NK-92 (cell line): ENCODE data around the gene SCMH1.
"Not testable (repeated sequence)": the region's sequence is repeated elsewhere in the genome, so short reads cannot be mapped to it uniquely, and the experiment has no call there.

Experiments used
- DNase-seq: peaks from one replicate; lab custom pipeline; 2025; ENCODE audit not compliant: unreplicated experiment; lab: John Stamatoyannopoulos, UW

The SCMH1 gene

GRCh38 chr1:41215623-41216022 lies 26.5 kb downstream of the SCMH1 start:
- DNase-seq, result no peak

- DNase-seq, result no peak
These were observed 28.8 kb downstream of the SCMH1 start for GRCh38 chr1:41213341-41213740.

DNA sequence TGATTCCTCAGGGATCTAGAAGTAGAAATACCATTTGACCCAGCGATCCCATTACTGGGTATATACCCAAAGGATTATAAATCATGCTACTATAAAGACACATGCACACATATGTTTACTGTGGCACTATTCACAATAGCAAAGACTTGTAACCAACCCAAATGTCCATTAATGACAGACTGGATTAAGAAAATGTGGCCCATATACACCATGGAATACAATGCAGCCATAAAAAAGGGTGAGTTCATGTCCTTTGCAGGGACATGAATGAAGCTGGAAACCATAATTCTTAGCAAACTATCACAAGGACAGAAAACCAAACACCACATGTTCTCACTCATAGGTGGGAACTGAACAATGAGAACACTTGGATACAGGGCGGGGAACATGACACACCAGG lies 30.5 kb downstream of the SCMH1 start:
- DNase-seq, result not testable (repeated sequence)

DNA sequence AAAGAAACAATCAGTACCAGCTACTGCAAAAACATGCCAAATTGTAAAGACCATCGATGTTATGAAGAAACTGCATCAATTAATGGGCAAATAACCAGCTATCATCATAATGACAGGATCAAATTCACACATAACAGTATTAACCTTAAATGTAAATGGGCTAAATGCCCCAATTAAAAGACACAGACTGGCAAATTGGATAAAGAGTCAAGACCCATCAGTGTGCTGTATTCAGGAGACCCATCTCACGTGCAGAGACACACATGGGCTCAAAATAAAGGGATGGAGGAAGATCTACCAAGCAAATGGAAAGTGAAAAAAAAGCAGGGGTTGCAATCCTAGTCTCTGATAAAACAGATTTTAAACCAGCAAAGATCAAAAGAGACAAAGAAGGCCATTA lies 35.1 kb downstream of the SCMH1 start:
- not testable (repeated sequence) for DNase-seq

DNA sequence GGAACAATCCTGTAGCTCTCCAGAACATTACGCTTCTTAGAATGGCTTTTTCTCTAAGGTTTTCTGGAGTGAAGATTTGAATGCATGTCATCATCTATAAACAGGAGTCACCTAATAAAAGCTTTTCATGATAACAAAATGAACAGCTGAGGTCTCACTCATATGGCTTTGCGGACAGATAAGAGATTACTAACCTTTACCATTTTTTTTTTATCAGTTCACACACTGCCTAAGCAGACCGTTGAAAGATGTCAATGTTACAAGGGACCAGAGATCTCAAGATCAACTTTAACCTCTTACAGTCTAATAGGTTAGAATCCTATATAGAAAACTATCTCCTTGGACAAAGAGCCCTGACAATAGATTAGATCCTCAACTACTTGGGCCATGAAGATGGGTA lies 41.4 kb downstream of the SCMH1 start:
- DNase-seq, result no peak

GRCh38 chr1:41199375-41199774 lies 42.7 kb downstream of the SCMH1 start:
- DNase-seq, result no peak

DNA sequence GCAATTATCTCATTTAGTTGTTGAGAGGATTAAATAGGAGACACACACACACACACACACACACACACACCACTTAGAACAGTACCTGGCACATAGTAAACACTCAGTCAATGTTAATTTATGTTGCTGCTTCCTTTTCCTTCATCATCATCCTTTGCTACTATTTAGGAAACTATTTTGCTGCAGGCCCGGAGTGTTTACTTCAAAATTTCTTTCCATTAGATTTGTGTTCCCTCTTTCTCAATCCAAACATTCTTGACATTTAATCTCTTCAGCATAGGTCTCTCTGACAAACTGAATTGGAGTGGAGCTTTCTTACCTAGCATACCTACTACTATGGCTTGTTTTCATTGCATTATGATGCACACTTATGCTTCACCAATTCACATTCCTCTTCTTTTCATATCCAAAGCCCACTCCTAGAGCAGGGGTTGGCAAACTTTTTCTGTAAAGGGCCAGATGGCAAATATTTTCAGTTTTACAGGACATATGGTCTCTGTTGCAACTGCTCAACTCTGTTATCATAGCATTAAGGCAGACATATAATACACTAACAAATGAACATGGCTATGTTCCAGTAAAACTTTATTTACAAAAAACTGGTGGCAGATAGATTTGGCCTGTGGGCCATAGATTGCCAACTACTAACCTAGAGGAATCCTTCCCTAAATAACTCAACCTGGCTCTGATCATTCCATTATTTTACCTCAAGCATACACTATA lies 49.5 kb downstream of the SCMH1 start:
- no peak for DNase-seq

DNA sequence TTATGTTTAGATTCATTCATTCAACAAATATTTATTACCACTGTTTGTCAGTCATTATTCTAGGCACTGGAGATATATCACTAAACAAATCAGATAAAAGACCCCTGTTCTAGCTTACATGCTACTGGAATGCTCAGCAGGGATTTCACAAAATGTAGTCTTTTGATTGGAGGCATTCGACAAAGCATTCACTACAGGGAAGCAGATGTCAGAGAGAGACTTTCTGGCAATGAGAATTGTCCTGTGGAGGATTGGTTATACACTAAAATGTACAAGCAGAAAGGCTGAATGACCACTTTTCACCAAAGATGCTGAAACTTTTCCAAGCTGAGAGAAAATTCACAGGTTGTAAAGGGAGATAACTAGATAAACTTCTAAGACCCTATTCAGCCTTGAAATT lies 57.7 kb downstream of the SCMH1 start:
- no peak for DNase-seq

GRCh38 chr1:41178230-41178629 lies 63.9 kb downstream of the SCMH1 start:
- DNase-seq, result not testable (repeated sequence)

DNA sequence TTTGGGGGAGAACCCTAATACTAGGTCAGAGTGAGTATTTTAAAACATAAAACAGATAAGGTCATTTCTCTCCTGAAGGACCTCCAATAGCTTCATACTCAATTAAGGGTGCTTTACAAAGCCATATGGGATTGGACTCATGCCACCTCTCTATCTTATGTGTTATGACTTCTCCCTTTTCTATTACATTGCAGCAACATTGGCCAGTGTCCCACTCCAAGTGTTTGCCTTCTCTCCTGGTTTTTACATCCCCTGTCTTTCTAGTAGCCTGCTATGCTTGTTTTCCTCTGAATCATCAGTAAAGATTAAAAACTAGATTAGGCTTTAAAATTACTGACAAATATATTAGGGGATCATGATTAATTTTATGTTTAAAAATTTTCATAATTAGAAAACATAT lies 66.6 kb downstream of the SCMH1 start:
- no peak for DNase-seq

GRCh38 chr1:41174170-41174569 lies 67.9 kb downstream of the SCMH1 start:
- DNase-seq, result no peak

DNA sequence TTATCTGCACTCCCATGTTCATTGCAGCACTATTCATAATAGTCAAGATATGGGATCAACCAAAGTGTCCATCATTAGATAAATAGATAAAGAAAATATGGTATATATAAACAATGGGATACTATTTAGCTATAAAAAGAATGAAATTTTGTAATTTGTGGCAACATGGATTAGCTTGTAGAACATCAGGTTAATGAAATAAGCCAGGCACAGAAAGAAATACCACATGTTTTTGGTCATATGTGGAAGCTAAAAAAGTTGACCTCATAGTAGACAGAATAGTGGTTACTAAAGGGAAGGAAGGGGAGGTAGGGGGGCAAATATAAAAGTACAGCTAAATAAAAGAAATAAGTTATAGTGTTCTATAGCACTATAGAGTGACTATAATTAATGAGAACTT lies 68.5 kb downstream of the SCMH1 start:
- no peak for DNase-seq

DNA sequence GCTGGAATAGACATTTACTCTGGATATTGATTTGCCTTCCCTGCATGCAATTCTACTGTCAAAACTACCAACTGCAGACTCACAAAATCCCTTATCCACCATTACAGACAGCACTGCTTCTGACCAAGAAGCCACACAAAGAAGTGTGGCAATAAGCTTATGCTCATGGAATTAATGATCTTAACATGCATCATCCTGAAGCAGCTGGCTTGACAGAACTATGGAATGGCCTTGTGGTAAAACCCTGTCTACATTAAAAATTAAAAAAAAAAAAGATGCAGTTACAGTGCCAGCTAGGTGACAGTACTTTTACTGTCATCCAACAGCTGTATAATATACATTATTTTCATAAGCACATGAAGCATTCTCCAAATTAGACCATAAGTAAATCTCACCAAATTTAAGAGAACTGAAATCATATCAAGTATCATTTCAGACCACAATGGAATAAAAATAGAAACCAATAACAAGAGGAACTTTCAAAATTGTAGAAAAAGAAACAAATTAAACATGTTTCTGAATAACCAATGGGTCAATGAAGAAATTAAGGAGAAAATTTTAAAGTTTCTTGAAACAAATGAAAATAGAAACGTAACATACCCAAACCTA lies 70.7 kb downstream of the SCMH1 start:
- DNase-seq, result no peak

DNA sequence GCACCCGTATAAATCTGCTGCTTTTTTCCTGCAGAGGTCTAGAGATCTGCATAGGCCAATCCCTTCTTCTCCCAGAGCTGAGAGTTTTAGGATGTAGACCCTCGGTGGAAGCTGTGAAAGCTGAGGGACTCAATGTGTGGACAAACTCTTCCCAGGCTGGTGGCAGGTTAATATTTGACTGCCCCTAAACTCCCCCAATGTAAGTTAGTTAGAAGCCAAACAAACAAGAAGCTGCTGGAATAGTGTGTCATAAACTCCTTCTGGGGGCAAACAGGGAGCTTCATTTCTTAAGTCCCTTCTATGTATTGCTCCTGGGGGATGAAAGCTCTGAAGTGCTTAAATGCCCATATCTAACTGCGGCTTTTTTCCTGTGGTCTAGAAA lies 72.3 kb downstream of the SCMH1 start:
- DNase-seq, result no peak

- no peak for DNase-seq
These were observed 72.9 kb downstream of the SCMH1 start for GRCh38 chr1:41169066-41169798.

- DNase-seq, result no peak
These were observed 74.4 kb downstream of the SCMH1 start for GRCh38 chr1:41167667-41168066.

DNA sequence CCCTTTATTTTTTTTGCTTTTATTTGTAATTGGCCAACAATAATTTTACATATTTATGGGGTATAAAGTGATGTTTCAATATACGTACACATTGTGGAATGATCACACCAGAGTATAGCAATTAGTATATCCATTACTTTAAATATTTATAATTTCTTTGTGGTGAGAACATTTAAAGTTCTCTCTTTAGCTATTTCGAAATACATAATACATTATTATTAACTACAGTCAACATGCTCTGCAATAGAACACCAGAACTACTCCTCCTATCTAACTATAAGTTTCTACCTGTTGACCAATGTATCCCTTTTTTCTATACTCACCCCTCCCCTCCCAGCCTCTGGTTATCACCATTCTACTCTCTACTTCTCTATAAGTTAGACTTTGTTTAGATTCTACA lies 77.4 kb downstream of the SCMH1 start:
- DNase-seq, result no peak

DNA sequence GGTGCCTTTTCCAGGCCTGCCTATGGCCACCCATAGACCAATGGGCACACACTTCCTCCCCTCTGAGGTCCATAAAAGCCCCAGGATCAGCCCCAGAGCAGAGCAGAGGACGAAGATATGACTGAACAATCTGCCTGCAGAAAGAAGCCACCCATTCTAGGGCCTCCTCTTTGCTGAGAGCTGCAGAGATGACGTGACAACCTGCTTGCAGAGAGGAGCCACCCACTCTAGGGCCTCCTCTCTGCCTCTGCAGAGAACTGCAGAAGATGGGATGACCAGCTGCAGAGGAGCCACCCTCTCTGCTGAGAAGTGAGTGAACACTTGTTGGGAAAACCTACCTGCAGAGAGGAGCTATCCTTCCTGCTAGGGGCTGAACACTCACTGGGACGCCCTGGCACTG lies 79.7 kb downstream of the SCMH1 start:
- DNase-seq, result no peak

DNA sequence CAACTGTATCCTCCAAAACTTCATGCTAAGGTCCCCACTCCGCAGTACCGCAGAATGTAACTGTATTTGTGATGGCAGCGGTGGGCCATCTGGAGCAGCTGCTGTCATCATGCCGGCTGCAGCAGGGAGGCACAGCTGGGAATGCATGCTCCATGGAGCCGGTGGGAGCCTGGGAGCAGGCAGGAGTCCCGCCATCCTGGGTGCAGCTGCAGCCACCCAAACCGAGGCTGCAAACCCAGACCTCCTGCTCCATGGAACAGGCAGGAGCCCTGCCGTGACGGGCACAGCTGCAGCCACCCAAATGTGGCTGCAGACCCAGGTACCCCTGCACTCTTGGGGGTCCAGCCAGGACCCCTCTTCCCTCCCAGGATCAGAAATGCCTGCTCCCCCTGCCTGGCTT lies 80.3 kb downstream of the SCMH1 start:
- DNase-seq, result no peak

- DNase-seq, result no peak
These were observed 81.5 kb downstream of the SCMH1 start for GRCh38 chr1:41160498-41161110.

DNA sequence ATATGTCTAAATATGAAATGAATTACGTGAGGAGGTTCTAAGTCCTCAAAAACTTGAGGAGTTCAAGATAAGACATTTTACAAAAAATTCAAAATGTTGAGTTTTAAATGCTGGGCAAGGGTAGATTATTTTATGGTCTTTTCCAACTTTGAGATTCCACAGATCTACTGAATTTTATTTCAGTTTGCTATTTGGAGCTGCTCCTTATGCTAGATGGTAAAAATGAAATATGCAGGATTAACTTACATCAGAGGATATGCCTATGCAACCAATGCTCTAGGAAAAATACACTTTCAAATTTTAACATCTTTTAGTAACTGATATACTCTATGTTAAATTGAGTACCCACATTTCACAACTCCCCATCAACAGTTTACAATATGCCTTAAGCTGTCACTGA lies 83.1 kb downstream of the SCMH1 start:
- no peak for DNase-seq
